ENCODE data around the gene POLA1.
"Not testable (repeated sequence)": the region's sequence is repeated elsewhere in the genome, so short reads cannot be mapped to it uniquely, and the experiment has no call there.

The POLA1 gene

DNA sequence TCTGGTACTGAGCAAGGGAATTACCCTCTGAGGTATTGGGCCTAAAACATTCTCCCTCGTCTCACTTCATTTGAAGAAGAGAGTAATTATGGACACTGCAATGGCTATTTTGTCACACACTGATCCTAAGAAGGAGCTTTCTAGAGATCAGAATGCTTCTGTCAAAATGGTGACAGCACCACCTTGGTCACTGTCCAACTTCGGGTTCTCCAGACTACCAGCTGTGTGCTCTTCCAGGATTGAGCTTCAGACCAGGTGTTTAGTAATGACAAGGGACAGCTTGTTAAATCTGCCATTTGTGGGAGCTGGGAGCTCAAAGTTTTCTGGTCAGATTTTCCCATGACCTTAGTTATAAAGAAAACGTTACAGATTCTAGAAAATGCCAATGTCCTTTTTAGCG is 105.4 kb downstream of the POLA1 start:
- Histone ChIP-seq H3K27me3 (ENCODE audit: insufficient read depth, insufficient read length) (no peaks in the 10 kb centered on the region), H3K4me3 (ENCODE audit: insufficient read length, low read depth) (no peak overlapping the region), H3K9me3 (ENCODE audit: insufficient read depth, low read length) (no peaks in the 10 kb centered on the region), H3K4me1 (ENCODE audit: insufficient read depth, insufficient read length) (no peaks in the 10 kb centered on the region), H3K36me3 (ENCODE audit: insufficient read depth, insufficient read length, low read length) (peaks cover 13% of the 10 kb centered on the region), H3K9ac (ENCODE audit: insufficient read length, low read depth) (no peak overlapping the region)
- TF ChIP-seq ZNF274 (IDR thresholded peaks at IDR 0.05; ENCODE audit: low read depth, low read length) (no peak), YY1 (IDR thresholded peaks at IDR 0.05; ENCODE audit: insufficient read depth, insufficient read length) (no peak), SUZ12 (IDR thresholded peaks at IDR 0.05; ENCODE audit: extremely low read depth, insufficient read depth, insufficient read length) (no peak)
- DNase-seq (ENCODE audit: low read depth, low spot score) = no peak

DNA sequence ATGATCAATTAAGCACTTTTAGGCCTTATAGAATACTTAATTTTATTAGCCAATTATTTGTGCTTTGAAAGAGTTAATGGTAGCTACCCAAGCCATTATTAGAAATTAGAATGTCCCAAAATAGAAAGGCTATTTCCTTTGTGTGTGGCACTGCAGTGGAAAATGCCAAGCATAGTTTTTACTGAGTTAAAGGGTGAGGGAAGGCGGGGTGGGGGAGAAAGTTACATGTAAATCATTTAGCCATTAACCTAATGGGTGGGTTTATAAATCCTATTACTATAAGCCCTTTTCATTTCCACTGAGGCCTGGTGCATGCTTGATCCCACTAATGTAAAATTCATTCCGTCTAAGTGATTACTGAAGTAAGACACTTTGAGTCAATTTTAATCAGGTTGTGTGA is 105.8 kb downstream of the POLA1 start:
- Histone ChIP-seq H3K9me3 (ENCODE audit: insufficient read depth, low read length) (no peaks in the 10 kb centered on the region), H3K27me3 (ENCODE audit: insufficient read depth, insufficient read length) (no peaks in the 10 kb centered on the region), H3K4me3 (ENCODE audit: insufficient read length, low read depth) (no peak overlapping the region), H3K36me3 (ENCODE audit: insufficient read depth, insufficient read length, low read length) (peaks cover 13% of the 10 kb centered on the region), H3K9ac (ENCODE audit: insufficient read length, low read depth) (no peak overlapping the region), H3K4me1 (ENCODE audit: insufficient read depth, insufficient read length) (no peaks in the 10 kb centered on the region)
- DNase-seq (ENCODE audit: low read depth, low spot score) = no peak
- no peak for TF ChIP-seq ZNF274 (IDR thresholded peaks at IDR 0.05; ENCODE audit: low read depth, low read length)
- TF ChIP-seq YY1 (IDR thresholded peaks at IDR 0.05; ENCODE audit: insufficient read depth, insufficient read length) = no peak
- TF ChIP-seq SUZ12 (IDR thresholded peaks at IDR 0.05; ENCODE audit: extremely low read depth, insufficient read depth, insufficient read length) = no peak

DNA sequence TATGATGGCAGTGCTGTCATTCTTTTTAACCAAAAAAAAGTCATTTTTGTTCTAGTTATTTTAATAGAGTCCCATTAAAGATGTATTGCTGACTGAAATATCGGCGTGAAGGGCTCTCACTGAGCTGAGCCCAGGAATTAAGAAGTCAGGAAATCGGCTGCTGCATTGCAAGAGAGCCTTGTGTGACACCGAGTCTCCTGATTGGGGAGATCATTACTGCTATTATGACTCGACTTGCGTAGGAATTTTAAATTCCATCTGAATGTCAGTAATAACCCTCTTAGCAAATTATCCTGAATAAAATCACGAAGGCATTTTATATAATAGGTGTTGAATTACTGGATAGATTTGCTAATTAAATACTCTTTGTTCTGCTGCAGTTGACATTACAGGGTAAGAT is 111.5 kb downstream of the POLA1 start:
- Histone ChIP-seq H3K36me3 (ENCODE audit: insufficient read depth, insufficient read length, low read length) (peaks cover 32% of the 10 kb centered on the region), H3K4me1 (ENCODE audit: insufficient read depth, insufficient read length) (no peaks in the 10 kb centered on the region), H3K27me3 (ENCODE audit: insufficient read depth, insufficient read length) (no peaks in the 10 kb centered on the region), H3K4me3 (ENCODE audit: insufficient read length, low read depth) (no peak overlapping the region), H3K9me3 (ENCODE audit: insufficient read depth, low read length) (no peaks in the 10 kb centered on the region), H3K9ac (ENCODE audit: insufficient read length, low read depth) (no peak overlapping the region)
- no peak for DNase-seq (ENCODE audit: low read depth, low spot score)
- TF ChIP-seq YY1 (IDR thresholded peaks at IDR 0.05; ENCODE audit: insufficient read depth, insufficient read length) (no peak), ZNF274 (IDR thresholded peaks at IDR 0.05; ENCODE audit: low read depth, low read length) (no peak), SUZ12 (IDR thresholded peaks at IDR 0.05; ENCODE audit: extremely low read depth, insufficient read depth, insufficient read length) (no peak)

DNA sequence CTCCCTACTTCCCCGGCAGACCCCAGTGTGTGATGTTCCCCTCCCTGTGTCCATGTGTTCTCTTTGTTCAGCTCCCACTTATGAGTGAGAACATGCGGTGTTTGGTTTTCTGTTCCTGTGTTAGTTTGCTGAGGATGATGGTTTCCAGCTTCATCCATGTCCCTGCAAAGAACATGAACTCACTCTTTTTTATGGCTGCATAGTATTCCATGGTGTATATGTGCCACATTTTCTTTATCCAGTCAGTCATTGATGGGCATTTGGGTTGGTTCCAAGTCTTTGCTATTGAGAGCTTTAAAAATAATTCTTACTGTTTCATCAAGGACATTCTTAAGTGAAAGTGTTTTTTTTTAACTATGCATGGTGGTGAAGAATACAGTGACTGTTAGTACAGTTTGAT is 126.1 kb downstream of the POLA1 start:
- not testable (repeated sequence) for H3K9me3 ChIP-seq (ENCODE audit: insufficient read depth, low read length); DNase-seq (ENCODE audit: low read depth, low spot score); H3K4me1 ChIP-seq (ENCODE audit: insufficient read depth, insufficient read length); H3K4me3 ChIP-seq (ENCODE audit: insufficient read length, low read depth); H3K9ac ChIP-seq (ENCODE audit: insufficient read length, low read depth); H3K27me3 ChIP-seq (ENCODE audit: insufficient read depth, insufficient read length)
- H3K36me3 ChIP-seq (ENCODE audit: insufficient read depth, insufficient read length, low read length) = peaks cover 29% of the 10 kb centered on the region

DNA sequence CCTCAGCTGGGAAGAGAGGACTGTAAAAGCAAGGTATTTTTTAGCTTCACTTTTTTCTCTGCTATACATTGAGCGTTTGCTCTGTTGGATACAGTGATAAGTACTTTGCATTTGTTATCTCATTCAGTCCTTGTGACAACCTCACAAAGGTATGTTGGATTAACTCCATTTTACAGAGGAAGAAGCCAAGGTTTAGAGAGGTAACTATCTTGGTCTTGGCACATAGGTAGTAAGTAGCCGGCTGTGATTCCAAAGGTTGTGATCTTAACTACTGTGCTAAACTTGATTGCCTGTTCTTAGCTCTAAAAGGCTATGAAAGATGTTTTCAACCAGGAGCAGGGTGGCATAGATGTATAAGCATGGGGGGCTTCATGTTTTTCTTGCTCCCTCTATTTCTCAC is 134.4 kb downstream of the POLA1 start:
- peaks cover 48% of the 10 kb centered on the region for H3K36me3 ChIP-seq (ENCODE audit: insufficient read depth, insufficient read length, low read length)
- no peak for DNase-seq (ENCODE audit: low read depth, low spot score)
- H3K9ac ChIP-seq (ENCODE audit: insufficient read length, low read depth) = no peak overlapping the region
- no peaks in the 10 kb centered on the region for H3K4me1 ChIP-seq (ENCODE audit: insufficient read depth, insufficient read length)
- TF ChIP-seq ZNF274 (IDR thresholded peaks at IDR 0.05; ENCODE audit: low read depth, low read length) (no peak), SUZ12 (IDR thresholded peaks at IDR 0.05; ENCODE audit: extremely low read depth, insufficient read depth, insufficient read length) (no peak), YY1 (IDR thresholded peaks at IDR 0.05; ENCODE audit: insufficient read depth, insufficient read length) (no peak)
- no peaks in the 10 kb centered on the region for H3K9me3 ChIP-seq (ENCODE audit: insufficient read depth, low read length)
- no peak overlapping the region for H3K4me3 ChIP-seq (ENCODE audit: insufficient read length, low read depth)
- H3K27me3 ChIP-seq (ENCODE audit: insufficient read depth, insufficient read length) = no peaks in the 10 kb centered on the region

DNA sequence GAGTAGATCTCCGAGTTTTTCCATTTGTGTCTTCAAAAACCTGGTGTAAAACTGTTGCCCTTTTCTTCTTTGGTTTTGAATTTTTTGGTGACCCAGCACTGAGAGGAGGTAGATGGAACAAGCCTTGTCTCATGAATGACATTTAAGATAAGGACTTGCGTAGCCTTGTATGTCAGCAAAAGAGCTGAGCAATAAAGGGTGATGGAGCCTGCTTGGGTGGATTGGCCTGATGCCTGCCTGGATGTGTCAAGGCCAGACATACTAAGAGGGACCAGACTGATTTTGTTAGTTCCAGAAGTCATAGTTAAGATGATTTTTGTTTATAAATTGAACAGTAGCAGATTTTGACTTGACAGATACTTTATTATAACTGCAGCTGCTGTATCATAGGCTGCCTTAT is 134.9 kb downstream of the POLA1 start:
- H3K4me3 ChIP-seq (ENCODE audit: insufficient read length, low read depth) = no peak overlapping the region
- no peak overlapping the region for H3K9ac ChIP-seq (ENCODE audit: insufficient read length, low read depth)
- H3K9me3 ChIP-seq (ENCODE audit: insufficient read depth, low read length) = no peaks in the 10 kb centered on the region
- DNase-seq (ENCODE audit: low read depth, low spot score) = no peak
- no peaks in the 10 kb centered on the region for H3K4me1 ChIP-seq (ENCODE audit: insufficient read depth, insufficient read length)
- no peak for TF ChIP-seq YY1 (IDR thresholded peaks at IDR 0.05; ENCODE audit: insufficient read depth, insufficient read length)
- no peak for TF ChIP-seq SUZ12 (IDR thresholded peaks at IDR 0.05; ENCODE audit: extremely low read depth, insufficient read depth, insufficient read length)
- TF ChIP-seq ZNF274 (IDR thresholded peaks at IDR 0.05; ENCODE audit: low read depth, low read length) = no peak
- peaks cover 48% of the 10 kb centered on the region for H3K36me3 ChIP-seq (ENCODE audit: insufficient read depth, insufficient read length, low read length)
- no peaks in the 10 kb centered on the region for H3K27me3 ChIP-seq (ENCODE audit: insufficient read depth, insufficient read length)

DNA sequence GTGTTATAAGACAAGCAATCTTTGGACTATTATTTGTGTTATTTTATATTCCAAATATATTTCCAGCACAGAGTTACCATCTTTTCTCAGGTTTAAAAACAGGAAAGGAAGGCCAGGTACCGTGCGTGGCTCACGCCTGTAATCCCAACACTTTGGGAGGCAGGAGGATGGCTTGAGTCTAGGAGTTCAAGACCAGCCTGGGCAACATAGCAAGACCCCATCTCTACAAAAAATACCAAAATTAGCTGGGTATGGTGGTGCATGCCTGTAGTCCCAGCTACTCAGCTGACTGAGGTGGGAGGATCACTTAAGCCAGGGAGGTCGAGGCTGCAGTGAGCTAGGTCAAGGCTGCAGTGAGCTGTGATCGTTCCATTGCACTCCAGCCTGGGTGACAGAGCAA is 140.0 kb downstream of the POLA1 start:
- no peak for DNase-seq (ENCODE audit: low read depth, low spot score)
- H3K9ac ChIP-seq (ENCODE audit: insufficient read length, low read depth) = no peak overlapping the region
- TF ChIP-seq SUZ12 (IDR thresholded peaks at IDR 0.05; ENCODE audit: extremely low read depth, insufficient read depth, insufficient read length) (no peak), YY1 (IDR thresholded peaks at IDR 0.05; ENCODE audit: insufficient read depth, insufficient read length) (no peak), ZNF274 (IDR thresholded peaks at IDR 0.05; ENCODE audit: low read depth, low read length) (no peak)
- no peaks in the 10 kb centered on the region for H3K27me3 ChIP-seq (ENCODE audit: insufficient read depth, insufficient read length)
- no peak overlapping the region for H3K4me3 ChIP-seq (ENCODE audit: insufficient read length, low read depth)
- no peaks in the 10 kb centered on the region for H3K9me3 ChIP-seq (ENCODE audit: insufficient read depth, low read length)
- no peaks in the 10 kb centered on the region for H3K4me1 ChIP-seq (ENCODE audit: insufficient read depth, insufficient read length)
- H3K36me3 ChIP-seq (ENCODE audit: insufficient read depth, insufficient read length, low read length) = peaks cover 16% of the 10 kb centered on the region

DNA sequence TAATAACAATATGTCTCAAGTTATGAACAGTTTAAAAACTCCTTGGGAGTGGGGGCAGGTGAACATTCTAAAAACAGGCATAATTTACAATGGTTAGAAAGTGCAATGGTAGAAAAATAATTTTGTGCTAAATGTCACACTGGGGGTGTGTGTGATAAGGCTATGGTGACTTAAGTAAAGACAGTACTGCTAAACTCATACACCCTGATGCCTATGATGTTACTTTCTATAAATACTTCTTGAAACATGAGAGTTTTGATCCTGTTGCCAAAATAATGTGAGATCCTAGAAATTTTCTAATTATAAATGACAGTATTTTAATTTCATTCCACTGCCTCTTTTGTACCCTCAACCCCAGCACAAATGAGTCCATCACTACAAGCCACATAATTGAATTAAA is 144.2 kb downstream of the POLA1 start:
- TF ChIP-seq ZNF274 (IDR thresholded peaks at IDR 0.05; ENCODE audit: low read depth, low read length) (no peak), YY1 (IDR thresholded peaks at IDR 0.05; ENCODE audit: insufficient read depth, insufficient read length) (no peak), SUZ12 (IDR thresholded peaks at IDR 0.05; ENCODE audit: extremely low read depth, insufficient read depth, insufficient read length) (no peak)
- Histone ChIP-seq H3K27me3 (ENCODE audit: insufficient read depth, insufficient read length) (no peaks in the 10 kb centered on the region), H3K9me3 (ENCODE audit: insufficient read depth, low read length) (no peaks in the 10 kb centered on the region), H3K4me3 (ENCODE audit: insufficient read length, low read depth) (no peak overlapping the region), H3K4me1 (ENCODE audit: insufficient read depth, insufficient read length) (no peaks in the 10 kb centered on the region), H3K36me3 (ENCODE audit: insufficient read depth, insufficient read length, low read length) (peaks cover 13% of the 10 kb centered on the region), H3K9ac (ENCODE audit: insufficient read length, low read depth) (no peak overlapping the region)
- no peak for DNase-seq (ENCODE audit: low read depth, low spot score)

Measured in NT2/D1 (cell line).